HG02884 (cell line): ENCODE measurements around the gene STK32B.

Experiments
- ATAC-seq: cut with Tn5 transposase; IDR thresholded peaks from one replicate; pipeline ENCODE4 v1.9.1; 2021; ENCODE audit warnings: mild to moderate bottlenecking, moderate library complexity; ENCODE audit not compliant: unreplicated experiment

Gene STK32B

DNA sequence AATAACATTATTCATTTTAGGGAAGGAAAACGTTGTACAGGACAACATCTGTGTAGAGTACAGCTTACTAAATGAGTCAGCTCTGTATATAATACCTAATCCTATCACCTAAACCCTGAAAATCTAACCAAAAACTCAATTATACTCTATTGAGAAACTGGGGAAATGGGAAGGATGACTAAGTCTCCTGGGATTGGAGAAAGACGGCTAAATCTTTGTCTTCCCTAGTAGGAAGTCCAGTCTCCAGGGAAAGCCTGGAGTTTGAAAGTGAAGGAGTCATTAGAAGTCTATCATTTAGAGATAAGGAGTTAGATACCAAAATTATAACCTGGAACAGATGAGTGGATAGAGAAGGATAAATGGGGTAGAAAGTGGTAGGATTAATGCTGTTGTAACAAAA lies 286.5 kb downstream of the STK32B start:
- ATAC-seq = no peak

DNA sequence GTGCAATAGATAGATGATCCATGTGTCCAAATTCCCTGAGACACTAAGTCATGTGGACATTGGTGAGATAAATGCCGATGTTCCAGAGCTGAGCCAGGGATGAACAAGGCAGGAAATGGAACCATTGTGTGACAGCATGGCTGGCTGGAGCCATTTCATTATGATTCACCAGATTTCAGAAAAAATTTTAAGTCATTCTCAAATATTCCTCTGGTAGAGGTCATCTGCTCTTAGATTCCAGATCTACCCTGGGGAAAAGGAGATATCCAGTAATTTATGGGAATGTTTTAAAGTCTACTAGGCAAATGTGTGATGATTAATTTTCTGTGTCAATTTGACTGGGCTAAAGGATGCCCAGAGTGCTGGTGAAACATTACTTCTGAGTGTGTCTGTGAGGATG lies 287.3 kb downstream of the STK32B start:
- no peak for ATAC-seq

DNA sequence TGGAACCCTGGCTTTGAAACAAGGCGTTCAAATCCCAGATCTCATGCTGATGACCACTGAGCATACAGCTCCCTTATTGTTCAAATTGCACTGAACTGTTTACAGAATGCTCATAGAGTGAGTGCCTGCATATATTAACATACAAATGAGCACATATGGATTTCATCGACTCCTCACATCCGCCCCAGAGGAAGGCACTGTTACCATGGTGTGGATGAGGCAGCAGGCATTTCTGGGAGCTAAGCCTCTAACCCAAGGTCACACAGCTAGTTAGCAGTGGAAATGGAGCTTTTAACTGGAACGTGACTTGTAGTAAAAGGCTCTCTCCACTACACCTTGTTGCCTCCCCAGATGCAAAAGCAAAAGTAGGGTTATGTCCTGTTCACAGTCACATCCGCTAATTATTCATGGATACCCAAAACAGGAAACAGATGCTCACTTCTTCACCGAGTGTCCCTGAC lies 289.7 kb downstream of the STK32B start:
- no peak for ATAC-seq

DNA sequence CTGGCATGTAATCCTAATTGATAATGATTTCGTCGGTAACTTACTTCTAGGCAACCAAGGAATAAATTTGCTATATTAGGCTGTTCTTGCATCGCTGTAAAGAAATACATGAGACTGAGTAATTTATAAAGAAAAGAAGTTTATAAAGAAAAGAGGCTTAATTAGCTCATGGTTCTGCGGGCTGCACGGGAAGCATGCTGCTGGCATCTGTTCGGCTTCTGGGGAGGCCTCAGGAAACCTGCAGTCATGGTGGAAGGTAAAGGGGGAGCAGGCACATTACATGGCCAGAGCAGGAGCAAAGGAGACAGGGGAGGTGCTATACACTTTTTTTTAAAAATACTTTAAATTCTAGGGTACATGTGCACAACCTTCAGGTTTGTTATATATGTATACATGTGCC lies 290.2 kb downstream of the STK32B start:
- ATAC-seq = no peak

DNA sequence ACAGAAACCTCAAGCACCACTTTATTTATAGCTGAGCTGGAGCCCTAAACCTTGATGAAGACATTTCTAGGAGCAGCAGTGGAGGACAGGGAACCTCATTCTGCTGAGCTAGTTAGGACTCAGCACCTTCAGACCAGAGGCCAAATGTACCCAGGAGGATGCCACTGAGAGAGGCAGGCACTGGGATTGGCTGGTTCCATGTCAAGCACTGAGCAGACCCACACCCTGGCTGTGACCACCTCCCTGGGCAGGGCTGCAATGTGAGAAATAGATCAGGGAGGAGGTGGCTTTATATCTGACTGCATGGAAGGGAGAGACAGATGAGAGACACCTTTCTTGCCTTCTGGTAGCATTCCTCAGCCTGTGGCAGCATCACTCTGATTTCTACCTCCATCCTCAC lies 304.6 kb downstream of the STK32B start:
- ATAC-seq = no peak

DNA sequence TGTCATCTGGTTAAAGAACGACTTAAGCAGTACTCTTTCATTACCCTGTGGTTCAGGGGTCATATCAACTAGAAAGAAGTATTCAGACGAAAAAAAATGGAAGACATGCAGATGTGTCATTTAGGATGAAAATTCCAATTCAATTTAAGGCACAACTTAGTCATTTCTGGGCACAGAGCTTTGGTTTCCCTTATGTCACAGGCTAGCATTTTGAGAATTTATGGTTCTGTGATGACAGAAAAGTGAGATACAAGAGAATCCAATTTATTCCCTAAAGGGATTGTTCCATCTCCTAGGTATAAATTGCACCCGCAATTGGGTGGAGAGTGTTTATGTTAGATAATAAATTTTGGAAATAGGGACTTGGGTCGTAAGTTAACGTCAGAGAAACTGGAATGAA lies 306.6 kb downstream of the STK32B start:
- ATAC-seq = no peak

DNA sequence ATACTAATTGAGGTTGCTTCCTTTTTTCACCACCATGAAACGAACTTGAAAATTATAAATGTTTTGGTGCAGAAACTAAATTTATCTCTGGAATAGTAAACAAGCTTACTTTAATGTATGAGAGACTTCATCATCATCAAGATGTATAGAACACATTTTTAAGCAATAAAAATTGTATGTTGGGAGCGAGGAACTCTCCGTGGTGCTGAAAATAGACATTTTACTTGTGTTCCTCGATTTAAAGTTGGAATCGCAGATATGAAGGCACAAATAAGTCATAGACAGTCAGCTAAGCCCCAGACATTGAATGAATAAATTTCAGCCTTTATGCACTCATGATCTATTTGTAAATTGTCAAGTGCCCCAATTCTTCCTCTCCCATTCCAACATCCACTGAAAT lies 310.7 kb downstream of the STK32B start:
- ATAC-seq = no peak

DNA sequence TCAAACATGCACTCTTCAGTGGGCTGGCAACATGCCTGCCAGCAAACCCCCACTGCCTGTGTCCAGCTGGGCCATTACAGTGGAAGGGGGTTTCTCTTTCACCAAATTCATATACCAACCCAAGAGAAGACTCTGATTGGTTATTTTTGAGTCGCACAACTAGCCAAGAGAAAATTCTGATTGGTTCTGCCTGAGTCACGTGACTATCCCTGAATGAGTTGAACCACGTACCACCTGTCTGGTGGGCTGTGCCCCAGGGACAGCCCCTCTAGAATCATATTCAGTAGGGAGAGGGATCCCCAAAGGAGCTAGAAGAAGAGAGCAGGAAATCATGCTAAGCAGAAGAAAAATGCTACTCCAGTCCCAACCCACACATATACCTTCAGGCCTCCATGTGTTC lies 313.1 kb downstream of the STK32B start:
- ATAC-seq = no peak

DNA sequence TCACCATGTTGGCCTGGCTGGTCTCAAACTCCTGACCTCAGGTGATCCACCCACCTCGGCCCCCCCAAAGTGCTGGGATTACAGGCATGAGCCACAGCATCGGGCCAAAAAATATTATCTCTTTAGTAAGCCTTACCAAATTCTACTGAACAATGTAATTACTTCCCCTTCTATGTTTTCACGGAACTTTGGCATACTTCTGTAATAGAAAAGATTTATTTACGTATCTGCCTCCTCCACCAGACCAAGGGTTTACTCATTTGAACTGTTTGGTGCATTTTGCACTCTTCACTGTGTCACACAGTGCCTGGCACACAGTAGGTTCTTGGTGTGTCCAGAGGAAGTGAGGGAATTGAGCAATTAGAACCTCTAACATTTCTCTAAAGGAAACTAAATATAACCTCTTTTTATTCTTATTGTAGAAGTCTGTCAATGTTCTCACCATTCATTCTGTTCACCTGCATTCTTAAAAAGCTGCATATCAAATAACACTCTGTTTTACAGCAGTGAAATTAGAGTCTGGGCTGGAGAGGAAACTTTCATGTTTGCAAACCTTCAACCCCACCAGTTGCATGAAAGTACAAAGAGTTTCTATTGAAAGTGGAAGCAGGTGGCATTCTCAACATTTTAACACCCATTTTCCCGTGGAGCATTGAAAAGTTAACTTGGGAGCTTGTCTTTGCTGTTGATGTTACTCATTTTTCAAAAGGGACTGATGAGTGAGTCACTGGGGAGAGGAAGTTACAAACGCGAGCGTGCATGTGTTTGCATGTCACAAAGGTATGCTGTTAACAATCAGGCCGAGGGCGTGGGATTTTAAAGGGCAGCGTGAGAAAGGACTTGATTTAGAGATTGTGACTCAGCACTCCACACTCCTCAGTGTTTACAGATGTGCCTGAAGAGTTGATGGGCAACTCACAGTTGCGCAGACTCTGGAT lies 314.1 kb downstream of the STK32B start:
- no peak for ATAC-seq

DNA sequence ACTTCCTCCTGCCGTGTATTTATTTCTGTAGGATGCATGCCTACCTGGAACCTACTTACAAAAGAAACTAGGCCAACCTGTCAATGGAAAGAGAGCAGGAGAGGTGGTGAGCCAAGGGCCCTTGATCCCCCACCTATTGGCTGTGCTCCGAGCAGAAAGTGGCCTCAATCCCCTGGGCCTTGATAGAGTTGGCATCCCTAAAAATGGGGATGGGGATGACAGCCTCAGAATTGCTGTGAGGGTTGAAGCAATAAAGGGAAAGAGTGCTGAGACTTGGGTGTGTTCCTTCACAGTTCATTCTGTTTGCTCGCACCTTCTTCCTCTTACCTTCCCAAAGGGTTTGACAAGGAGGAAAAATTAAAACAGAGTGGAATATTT lies 314.7 kb downstream of the STK32B start:
- ATAC-seq = no peak

DNA sequence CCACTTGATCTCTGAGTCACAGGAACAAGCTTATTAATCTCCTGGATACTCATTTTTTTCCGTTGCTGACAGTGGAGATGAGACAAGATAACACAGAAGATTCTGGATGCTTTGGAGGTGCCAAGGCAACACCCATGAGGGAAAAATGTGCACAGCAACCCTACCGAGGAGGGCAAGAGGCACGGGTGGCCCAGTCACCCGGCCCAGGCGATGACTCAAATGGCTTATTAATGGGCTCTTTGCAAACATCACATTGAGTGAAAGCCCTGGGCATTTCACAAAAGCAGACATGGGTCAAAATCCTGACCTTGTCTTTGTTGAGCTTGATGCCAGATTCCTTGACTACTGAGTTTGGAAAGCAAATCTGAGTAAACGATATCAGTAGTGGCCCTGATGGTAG lies 315.1 kb downstream of the STK32B start:
- ATAC-seq = no peak

DNA sequence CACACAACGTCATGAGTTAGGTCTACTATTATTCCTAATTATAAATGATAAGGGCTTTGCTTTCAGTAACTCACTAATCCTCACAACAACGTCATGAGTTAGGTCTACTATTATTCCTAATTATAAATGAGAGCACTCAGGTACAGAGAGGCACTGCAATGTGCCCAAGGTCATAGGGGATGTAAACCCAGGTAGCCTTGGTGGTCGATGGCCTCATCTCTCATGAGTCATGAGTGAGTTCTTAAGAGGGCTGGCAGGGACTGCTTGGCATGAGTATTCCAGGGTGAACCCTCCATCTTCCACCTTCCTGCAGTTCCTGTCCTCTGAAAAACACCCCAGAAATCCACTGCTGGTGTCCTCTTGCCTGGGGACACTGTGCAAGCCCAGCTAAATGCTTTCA lies 317.1 kb downstream of the STK32B start:
- no peak for ATAC-seq

DNA sequence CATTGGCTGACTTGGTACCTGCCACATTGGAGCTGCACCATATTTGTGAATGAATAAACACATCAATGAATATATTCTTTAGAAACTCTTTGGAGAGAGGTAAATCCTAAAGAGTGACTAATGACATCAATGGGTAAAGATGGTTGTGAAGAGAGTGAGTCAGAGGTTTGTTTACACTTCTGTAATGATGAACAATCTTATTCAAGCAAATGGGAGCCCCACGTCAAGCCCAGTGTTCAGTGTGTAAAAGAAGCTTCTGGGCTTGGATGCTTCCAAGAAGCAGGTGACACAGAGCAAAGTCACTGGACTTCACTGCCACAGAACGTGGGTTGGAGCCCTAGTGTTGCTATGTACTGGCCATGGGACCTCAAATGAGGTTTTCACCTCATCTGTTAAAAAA lies 319.0 kb downstream of the STK32B start:
- no peak for ATAC-seq

DNA sequence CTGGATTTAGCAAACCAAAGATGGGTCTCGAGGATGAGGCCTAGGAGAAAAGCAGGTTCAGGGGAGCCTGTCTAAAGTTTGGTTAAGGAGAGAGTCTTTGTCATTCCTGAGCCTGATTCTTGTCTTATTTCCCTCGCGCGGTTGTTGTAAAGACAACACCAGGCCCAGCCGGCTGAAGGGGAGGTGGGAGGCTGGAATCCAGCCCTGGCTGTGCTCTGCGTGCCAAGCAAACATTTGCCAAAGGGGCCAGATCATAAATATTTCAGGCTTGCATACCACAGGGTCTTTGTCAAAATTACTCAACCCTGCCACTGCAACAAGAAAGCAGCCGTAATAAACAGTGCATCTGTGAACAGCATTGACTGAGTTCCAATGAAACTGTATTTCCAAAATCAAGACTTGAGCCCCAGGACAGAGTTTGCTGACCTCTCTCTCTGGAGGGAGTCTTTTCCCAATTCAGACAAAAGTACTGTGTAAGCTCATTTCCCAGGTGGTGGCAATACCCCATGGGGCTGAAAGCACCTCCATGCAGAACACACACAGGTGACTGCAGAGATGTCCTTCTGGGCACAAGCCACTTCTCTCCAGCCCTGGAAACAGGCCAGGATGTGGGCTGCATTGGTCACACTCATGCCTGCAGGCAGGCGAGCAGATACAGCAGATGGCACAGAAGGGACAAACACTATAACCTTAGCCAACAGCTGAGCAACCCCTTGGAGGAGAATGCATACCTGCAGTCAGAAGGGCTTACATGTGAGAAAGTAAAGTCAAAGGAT lies 320.3 kb downstream of the STK32B start:
- ATAC-seq = no peak

DNA sequence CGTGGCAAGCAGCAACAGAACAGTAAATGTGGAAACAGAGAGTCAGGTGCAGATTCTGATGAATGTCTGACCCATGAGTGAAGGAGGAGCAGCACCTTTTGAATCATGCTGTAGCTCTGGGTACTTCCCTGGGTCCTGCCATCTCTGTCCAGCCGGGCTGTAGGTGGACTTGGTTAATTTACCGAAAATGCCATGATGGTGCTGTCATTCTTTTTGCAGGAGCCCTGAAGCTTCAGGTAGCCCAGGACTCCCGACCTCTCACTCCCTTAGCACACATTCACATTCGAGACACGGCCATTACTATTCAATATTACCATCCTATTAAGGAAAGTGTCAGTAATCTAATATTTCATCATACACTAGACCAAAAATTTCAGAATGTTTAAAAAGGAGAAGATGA lies 320.9 kb downstream of the STK32B start:
- no peak for ATAC-seq

DNA sequence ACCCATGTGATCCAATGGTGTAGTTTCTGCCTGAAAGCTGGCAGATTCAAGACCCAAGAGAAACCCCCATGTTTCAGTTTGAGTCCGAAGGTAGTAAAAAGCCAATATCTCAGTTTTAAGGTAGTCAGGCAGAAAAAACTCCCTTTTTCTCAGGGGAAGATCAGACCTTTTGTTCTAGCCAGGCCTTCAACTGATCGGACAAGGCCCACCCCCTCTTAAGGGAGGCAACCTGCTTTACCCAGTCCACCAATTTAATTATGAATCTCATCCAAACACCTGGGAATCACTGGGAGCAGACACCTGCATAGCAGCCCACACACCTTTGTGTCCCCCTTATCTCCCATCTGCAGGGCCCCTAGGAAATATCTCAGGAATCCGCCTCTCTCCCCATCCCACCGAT lies 322.0 kb downstream of the STK32B start:
- ATAC-seq = no peak

DNA sequence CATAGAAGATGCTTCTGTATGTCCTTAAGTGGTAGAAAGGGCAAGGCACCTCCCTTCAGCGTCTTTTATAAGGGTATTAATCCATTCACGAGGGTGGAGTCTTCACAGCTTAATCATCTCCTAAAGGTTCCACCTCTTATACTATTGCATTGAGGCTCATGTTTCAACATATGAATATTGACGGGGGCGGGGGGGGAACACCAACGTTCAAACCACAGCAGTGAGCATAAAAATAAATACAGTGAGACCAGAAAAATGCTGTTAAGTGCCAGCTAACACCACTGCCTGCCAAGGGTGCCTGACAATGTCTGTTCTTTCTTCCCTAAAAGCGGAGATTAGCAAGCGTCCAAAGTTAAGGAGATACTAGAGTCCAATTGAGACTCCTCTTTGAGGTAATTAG lies 323.3 kb downstream of the STK32B start:
- no peak for ATAC-seq

DNA sequence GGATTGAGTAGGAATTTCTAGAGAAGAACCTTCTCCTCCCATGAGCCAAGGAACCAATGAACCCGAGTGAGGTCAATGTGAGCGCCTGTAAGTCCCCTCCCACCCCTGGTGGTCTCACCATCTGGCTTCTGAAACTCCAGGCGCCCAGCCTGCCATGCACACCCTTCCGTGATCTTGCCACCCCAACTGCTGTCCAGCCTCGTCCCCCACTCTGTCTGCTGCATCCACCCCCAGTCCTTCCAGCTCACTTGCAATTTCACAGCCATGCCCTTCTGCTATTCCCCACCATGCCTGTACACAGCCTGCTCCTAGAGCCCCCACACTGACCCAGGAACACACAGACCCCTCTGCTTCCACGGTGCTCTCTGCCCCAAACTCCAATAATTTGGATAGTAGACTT lies 323.7 kb downstream of the STK32B start:
- no peak for ATAC-seq

DNA sequence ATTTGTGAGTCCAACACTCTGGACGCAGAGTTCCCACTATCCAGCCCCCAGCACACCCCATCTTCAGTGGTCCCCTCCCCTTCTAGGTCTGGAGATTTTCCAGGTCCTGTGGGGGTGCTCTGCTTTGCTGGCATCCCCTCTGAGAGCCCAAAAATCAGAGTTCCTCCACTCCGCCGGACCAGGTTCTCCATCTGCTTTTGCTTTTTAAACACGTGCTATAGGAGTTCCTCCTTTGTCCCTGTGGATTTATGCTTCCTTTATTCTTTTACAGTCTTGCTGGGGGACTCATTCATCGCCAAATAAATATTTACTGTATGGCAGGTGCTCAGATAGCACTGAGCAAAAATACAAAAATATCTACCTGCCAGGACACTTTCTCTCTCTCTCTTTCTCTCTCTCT lies 324.7 kb downstream of the STK32B start:
- ATAC-seq = no peak

DNA sequence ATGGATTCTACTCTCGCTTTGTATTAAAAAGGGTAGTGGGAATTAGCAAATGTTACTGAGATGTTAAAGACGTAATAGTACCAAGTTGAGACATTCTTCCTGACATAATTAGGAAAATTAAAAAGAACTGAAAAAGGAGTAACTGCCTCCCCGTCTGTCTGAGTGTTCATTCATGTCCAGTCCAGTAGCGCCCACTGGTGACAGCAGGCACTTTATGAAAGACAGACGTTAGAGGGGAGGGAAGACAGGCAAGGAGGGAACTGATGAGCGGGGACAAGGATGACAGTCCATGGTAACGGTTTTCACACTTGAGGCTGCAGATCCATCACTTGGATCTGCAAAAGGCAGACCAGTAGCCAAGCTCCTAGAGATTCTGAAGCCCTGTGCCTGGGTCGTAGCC lies 326.7 kb downstream of the STK32B start:
- no peak for ATAC-seq

DNA sequence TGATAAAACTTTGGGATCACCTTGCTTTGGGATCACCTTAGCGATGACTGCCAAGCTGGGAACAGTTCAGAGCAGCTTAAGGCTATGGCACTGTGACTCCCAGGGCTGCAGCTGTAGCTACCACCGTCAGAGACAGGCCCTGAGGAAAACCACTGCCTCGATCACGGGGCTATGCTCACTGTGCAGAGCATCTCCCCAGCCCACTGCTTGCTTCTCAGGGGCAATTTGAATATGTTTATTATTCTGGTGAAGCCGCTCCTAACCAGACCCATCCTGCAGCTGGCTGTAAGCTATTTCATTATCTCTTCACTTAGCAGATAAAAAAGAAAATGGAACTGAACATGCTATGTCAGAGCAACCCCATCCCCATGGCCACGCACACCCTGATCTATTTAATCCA lies 328.6 kb downstream of the STK32B start:
- ATAC-seq = no peak

DNA sequence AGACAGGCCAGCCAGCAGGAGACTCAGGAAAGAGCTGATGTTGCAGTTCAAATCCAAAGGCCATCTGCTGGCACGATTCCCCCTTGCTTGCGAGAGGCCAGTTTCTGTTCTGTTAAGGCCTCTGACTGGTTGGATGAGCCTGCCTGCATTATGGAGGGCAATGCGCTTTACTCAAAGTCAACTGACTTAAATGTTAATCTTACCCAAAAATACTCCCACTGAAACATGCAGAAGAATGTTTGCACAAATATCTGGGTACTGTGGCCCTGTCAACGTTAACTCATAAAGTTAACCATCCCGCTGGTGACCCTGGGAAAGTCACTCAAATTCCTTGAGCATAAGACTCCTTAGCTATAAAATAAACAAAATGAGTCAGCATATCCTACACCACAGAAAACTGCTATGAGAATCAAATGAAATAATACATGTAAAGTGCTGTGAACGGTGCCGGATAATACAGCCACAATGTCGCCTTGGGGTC lies 330.7 kb downstream of the STK32B start:
- ATAC-seq = no peak
